SK-N-SH (cell line): ENCODE results near the gene AUH.

Source experiments
- EP300 ChIP-seq, 2 experiments: IDR thresholded peaks; 2 replicates each; pipeline versions ENCODE4 v1.4.0 to v1.6.1; 2012; ENCODE audit warnings: borderline replicate concordance in 1 of 2, low read depth in 1 of 2, low read length in 1 of 2
- GABPA ChIP-seq: IDR thresholded peaks from 2 replicates; pipeline ENCODE4 v1.4.0; 2012; ENCODE audit warnings: low read depth, mild to moderate bottlenecking
- MEF2A ChIP-seq: IDR thresholded peaks from 2 replicates; pipeline ENCODE4 v1.4.0; 2012; ENCODE audit warnings: low read depth, borderline replicate concordance
- NFIC ChIP-seq: IDR thresholded peaks from 2 replicates; pipeline ENCODE4 v1.4.0; 2012; ENCODE audit warnings: borderline replicate concordance
- RCOR1 ChIP-seq: fragments of 150-350 bp; IDR thresholded peaks from 2 replicates; pipeline ENCODE4 v1.6.1; 2017; ENCODE audit warnings: antibody characterized with exemption, low read length
- TAF1 ChIP-seq: IDR thresholded peaks from 2 replicates; pipeline ENCODE4 v1.6.1; 2012; ENCODE audit warnings: low read depth, mild to moderate bottlenecking, low read length, moderate library complexity, borderline replicate concordance
- TEAD4 ChIP-seq: IDR thresholded peaks from 2 replicates; pipeline ENCODE4 v1.4.0; 2012; ENCODE audit warnings: mild to moderate bottlenecking, borderline replicate concordance; ENCODE audit not compliant: insufficient read depth
- TF ChIP-seq, protein P1 (sequence below): fragments of 200-600 bp; sonication (generic); IDR thresholded peaks from 2 replicates; pipeline ENCODE4 v1.6.1; 2017; ENCODE audit warnings: antibody characterized with exemption, mild to moderate bottlenecking, moderate library complexity

DNA sequence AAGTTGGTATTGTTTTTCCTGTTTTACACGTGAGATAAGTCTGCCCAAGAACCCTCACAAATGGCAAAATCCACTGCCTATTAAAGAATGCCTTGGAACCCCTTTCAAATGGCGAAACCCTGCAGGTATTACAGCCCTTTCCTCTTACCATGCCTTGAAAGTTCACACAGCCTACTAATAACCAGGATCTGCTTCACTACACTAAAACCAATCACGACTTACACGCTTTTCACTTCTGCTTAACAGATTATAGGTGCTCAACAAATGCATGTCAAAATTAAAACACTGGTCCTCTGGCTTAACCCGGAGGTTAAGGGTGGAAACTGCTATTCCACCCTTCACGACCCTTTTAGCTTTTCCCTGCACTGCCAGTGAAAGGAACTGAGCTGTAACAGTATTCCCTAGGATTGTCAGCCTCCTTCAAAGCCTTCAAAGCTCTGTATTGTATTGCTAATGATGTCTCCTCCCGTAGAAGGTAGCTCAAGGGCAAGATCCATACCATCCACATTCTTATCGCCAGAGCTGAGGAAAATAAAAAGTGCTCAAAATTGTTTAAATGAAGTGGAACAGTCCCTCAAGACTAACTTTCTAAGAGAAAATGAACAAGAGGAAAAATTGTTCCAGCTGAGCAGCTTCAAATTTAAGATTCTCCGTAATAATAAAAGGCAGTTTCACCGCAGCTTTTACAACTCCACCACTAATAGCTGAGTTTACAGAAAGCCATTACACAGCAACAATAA, 997 bp downstream of the AUH start:
- TF ChIP-seq, protein P1, sequence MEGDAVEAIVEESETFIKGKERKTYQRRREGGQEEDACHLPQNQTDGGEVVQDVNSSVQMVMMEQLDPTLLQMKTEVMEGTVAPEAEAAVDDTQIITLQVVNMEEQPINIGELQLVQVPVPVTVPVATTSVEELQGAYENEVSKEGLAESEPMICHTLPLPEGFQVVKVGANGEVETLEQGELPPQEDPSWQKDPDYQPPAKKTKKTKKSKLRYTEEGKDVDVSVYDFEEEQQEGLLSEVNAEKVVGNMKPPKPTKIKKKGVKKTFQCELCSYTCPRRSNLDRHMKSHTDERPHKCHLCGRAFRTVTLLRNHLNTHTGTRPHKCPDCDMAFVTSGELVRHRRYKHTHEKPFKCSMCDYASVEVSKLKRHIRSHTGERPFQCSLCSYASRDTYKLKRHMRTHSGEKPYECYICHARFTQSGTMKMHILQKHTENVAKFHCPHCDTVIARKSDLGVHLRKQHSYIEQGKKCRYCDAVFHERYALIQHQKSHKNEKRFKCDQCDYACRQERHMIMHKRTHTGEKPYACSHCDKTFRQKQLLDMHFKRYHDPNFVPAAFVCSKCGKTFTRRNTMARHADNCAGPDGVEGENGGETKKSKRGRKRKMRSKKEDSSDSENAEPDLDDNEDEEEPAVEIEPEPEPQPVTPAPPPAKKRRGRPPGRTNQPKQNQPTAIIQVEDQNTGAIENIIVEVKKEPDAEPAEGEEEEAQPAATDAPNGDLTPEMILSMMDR: no peak
- TF ChIP-seq MEF2A (no peak), TAF1 (no peak), EP300 (IDR thresholded peaks at IDR 0.05; ENCODE audit: borderline replicate concordance in 1 of 2, low read depth in 1 of 2, low read length in 1 of 2) (no peak), GABPA (no peak), NFIC (no peak), RCOR1 (no peak), TEAD4 (no peak)
